ENCODE data around the gene FAM162A. TPM values are rescaled to one million over a fixed set of nuclear protein-coding genes. Genes with fewer than 3 reads are reported as not detected.

FAM162A gene
- total RNA-seq, result 17.2 and 25.6 TPM in 2 replicates

GRCh38 chr3:122383771-122384697 lies at the start of gene FAM162A:
FAM162A (plus strand) TSS chr3:122384182; CDS start chr3:122384266, 84 bp downstream.

GRCh38 chr3:122382888-122383666 lies 905 bp upstream of the FAM162A start, which contains the start of gene MIX23:
MIX23 (minus strand) TSS chr3:122383231; CDS start chr3:122383224, 7 bp downstream.

GRCh38 chr3:122415762-122416654 lies 32.0 kb downstream of the FAM162A start, which contains the start of gene WDR5B:
WDR5B (minus strand) TSS chr3:122416062; CDS start chr3:122415528, 534 bp downstream.

Other genes starting within 250 kb of the FAM162A start
- gene CASR, start 200.5 kb upstream of the FAM162A start, total RNA-seq, result not detected in 2 replicates
- 2.6 and 7.8 TPM in 2 replicates for gene CSTA, start 58.9 kb upstream of the FAM162A start, total RNA-seq
- gene MIX23, start 951 bp upstream of the FAM162A start, total RNA-seq, result 25.6 and 33.6 TPM in 2 replicates
- 6.1 TPM in 2 replicates for gene WDR5B, start 31.9 kb downstream of the FAM162A start, total RNA-seq
- gene KPNA1, start 130.8 kb downstream of the FAM162A start, total RNA-seq, result 33.1 and 41.5 TPM in 2 replicates
- 29.9 and 34.8 TPM in 2 replicates for gene PARP9, start 180.1 kb downstream of the FAM162A start, total RNA-seq
- gene DTX3L, start 180.2 kb downstream of the FAM162A start, total RNA-seq, result 26.5 and 27.5 TPM in 2 replicates
- 0.17 and 0.87 TPM in 2 replicates for gene PARP15, start 193.5 kb downstream of the FAM162A start, total RNA-seq